SH-SY5Y (cell line): ENCODE data around the gene ACER2.

ENCODE experiments used
- GATA2 ChIP-seq: IDR thresholded peaks from 2 replicates; pipeline ENCODE4 v1.6.1; 2011; ENCODE audit warnings: mild to moderate bottlenecking, low read depth, low read length
- GATA3 ChIP-seq: IDR thresholded peaks from 2 replicates; pipeline ENCODE4 v1.6.1; 2011; ENCODE audit warnings: low read depth, mild to moderate bottlenecking, low read length, moderate library complexity

- TF ChIP-seq GATA2, result no peak
- TF ChIP-seq GATA3, result no peak
These were observed 29.1 kb upstream of the ACER2 start for GRCh38 chr9:19379697-19380046.
